Liver (tissue), 9 donors: ENCODE results near the gene MRAS. TPM values are rescaled to one million over a fixed set of nuclear protein-coding genes. Genes with fewer than 3 reads are reported as not detected.
A peak's percentile ranks its signal among the peaks of the same experiment; 100 is the strongest.

Experiments
- DNase-seq: peaks from one replicate; pipeline ENCODE4 v3.0.0-alpha.2; 2017; ENCODE audit warnings: low spot score
- H3K27ac ChIP-seq, 2 donors: one replicate each; pipeline ENCODE4 v1.7.0; 2013; ENCODE audit warnings: inconsistent platforms in 2 of 2, low read length in 2 of 2, control low read depth in 1 of 2, low read depth in 1 of 2, mild to moderate bottlenecking in 1 of 2
- H3K27me3 ChIP-seq, 4 donors: one replicate each; pipeline versions ENCODE4 v1.6.1 to v1.7.0; 2013; ENCODE audit warnings: low read length in 3 of 4, inconsistent platforms in 1 of 4, mild to moderate bottlenecking in 1 of 4, moderate library complexity in 1 of 4; ENCODE audit not compliant: control insufficient read depth in 4 of 4, insufficient read depth in 4 of 4
- H3K36me3 ChIP-seq, 4 donors: one replicate each; pipeline versions ENCODE4 v1.6.1 to v1.7.0; 2013; ENCODE audit warnings: low read length in 3 of 4, mild to moderate bottlenecking in 3 of 4, low read depth in 1 of 4, moderate library complexity in 1 of 4; ENCODE audit not compliant: control insufficient read depth in 4 of 4, insufficient read depth in 3 of 4
- H3K4me1 ChIP-seq, 4 donors: one replicate each; pipeline versions ENCODE4 v1.6.1 to v1.7.0; 2013; ENCODE audit warnings: low read length in 3 of 4, mild to moderate bottlenecking in 3 of 4, moderate library complexity in 1 of 4; ENCODE audit not compliant: control insufficient read depth in 4 of 4, insufficient read depth in 4 of 4
- H3K4me3 ChIP-seq, 3 donors: one replicate each; pipeline versions ENCODE4 v1.6.1 to v1.7.0; 2013; ENCODE audit warnings: low read length in 3 of 3, control low read depth in 1 of 3, low read depth in 1 of 3, mild to moderate bottlenecking in 1 of 3
- H3K9ac ChIP-seq, 2 donors: one replicate each; pipeline ENCODE4 v1.7.0; 2013; ENCODE audit warnings: low read length in 2 of 2, mild to moderate bottlenecking in 2 of 2, moderate library complexity in 2 of 2, control low read depth in 1 of 2, low read depth in 1 of 2
- H3K9me3 ChIP-seq, 4 donors: one replicate each; pipeline versions ENCODE4 v1.6.1 to v1.7.0; 2013; ENCODE audit warnings: low read length in 3 of 4; ENCODE audit not compliant: control insufficient read depth in 4 of 4
- GABPA ChIP-seq, 2 donors: IDR thresholded peaks in 1 of 2; conservative IDR thresholded peaks in 1 of 2; 2 replicates each; pipeline ENCODE4 v1.6.1; 2016; ENCODE audit warnings: antibody characterized with exemption in 2 of 2, mild to moderate bottlenecking in 1 of 2, moderate library complexity in 1 of 2
- HNF4A ChIP-seq, 2 donors: conservative IDR thresholded peaks; 2 replicates each; pipeline ENCODE4 v1.6.1; 2016; ENCODE audit warnings: antibody characterized with exemption in 2 of 2, mild to moderate bottlenecking in 2 of 2
- HNF4G ChIP-seq: IDR thresholded peaks from 2 replicates; pipeline ENCODE4 v1.6.1; 2016; ENCODE audit warnings: antibody characterized with exemption
- NR2F2 ChIP-seq: IDR thresholded peaks from 2 replicates; pipeline ENCODE4 v1.6.1; 2016; ENCODE audit warnings: antibody characterized with exemption
- RAD21 ChIP-seq, 2 donors: IDR thresholded peaks; 2 replicates each; pipeline ENCODE4 v1.6.1; 2016; ENCODE audit warnings: antibody characterized with exemption in 2 of 2, mild to moderate bottlenecking in 2 of 2
- RXRA ChIP-seq, 2 donors: IDR thresholded peaks; 2 replicates each; pipeline ENCODE4 v1.6.1; 2017 to 2018; ENCODE audit warnings: antibody characterized with exemption in 2 of 2, mild to moderate bottlenecking in 1 of 2
- SP1 ChIP-seq: IDR thresholded peaks from 2 replicates; pipeline ENCODE4 v1.6.1; 2018; ENCODE audit warnings: antibody characterized with exemption, mild to moderate bottlenecking
- YY1 ChIP-seq: IDR thresholded peaks from 2 replicates; pipeline ENCODE4 v1.6.1; 2016; ENCODE audit warnings: antibody characterized with exemption, mild to moderate bottlenecking
- WGBS: extraction: QIAGEN DNeasy Blood & Tissue Kit; methylation state at CpG from one replicate; pipeline ENCODE4 v1.1.7; 2013; 5-methylcytosine and 5-hydroxymethylcytosine counted together
- polyA plus RNA-seq, 2 donors: library from polyadenylated mRNA; stranded (reverse) in 1 of 2; unstranded in 1 of 2; fragments of 200-250 nt in 1 of 2; fragments of >200 nt in 1 of 2; fragmentation: Nextera tagmentation in 1 of 2; extraction: Ambion mirVana in 1 of 2; gene quantifications; one replicate each; pipeline versions ENCODE4 v1.2.1 to v1.2.3, GENCODE V29; 2013 to 2015
- total RNA-seq, 2 donors: library from RNA; depleted of rRNA; stranded (reverse); fragments of >200 nt; gene quantifications; one replicate each; pipeline ENCODE4 v1.2.3, GENCODE V29; 2014
- TF ChIP-seq, protein P1 (sequence below): IDR thresholded peaks from 2 replicates; pipeline ENCODE4 v1.6.1; 2016; ENCODE audit warnings: antibody characterized with exemption
- TF ChIP-seq, protein P2 (sequence below): IDR thresholded peaks from 2 replicates; pipeline ENCODE4 v1.6.1; 2016; ENCODE audit warnings: antibody characterized with exemption
- donor health status: healthy.
- donor health status: healthy.
- donor health status: healthy.
- donor health status: healthy.
- donor health status: healthy.

MRAS gene
- total and polyA plus RNA-seq, 4 donors = 1.6 to 2.6 (median 1.9) TPM

DNA sequence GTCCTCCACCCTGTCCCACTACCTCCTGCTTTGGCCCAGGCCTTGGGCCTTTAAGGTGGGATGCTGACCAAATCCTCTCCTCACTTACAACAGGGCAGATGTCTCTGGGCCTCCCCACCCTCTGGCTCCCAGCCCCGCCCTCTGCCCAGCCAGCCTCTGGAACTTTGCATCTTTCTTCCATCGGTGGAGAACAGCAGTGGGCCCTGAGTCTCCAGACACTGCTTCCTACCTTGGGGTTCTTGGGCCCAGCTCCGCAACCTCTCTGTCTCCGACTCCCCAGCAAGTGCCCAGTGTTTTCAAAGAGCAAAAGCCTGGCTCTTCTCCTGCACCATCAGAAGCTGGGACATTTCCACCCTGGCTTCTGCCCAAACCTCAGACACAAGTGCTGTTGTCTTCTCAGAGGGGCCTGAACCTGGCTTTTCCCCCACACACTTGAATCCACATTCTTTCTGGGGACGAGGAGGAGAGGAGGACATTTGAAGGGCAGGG, 33.1 kb downstream of the MRAS start:
- H3K27ac ChIP-seq = no peak overlapping the region
- DNase-seq = no peak
- H3K36me3 ChIP-seq = no peaks in the 10 kb centered on the region
- H3K9me3 ChIP-seq = no peaks in the 10 kb centered on the region
- H3K4me3 ChIP-seq = no peak overlapping the region
- no peaks in the 10 kb centered on the region for H3K27me3 ChIP-seq
- TF ChIP-seq, protein P1, sequence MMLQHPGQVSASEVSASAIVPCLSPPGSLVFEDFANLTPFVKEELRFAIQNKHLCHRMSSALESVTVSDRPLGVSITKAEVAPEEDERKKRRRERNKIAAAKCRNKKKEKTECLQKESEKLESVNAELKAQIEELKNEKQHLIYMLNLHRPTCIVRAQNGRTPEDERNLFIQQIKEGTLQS = no peak
- H3K4me1 ChIP-seq = peaks cover 1 to 8% (median 4%) of the 10 kb centered on the region in 4 donors
- no peak overlapping the region for H3K9ac ChIP-seq
- 89% methylated on average over 5 of the region's 5 CpGs for WGBS

DNA sequence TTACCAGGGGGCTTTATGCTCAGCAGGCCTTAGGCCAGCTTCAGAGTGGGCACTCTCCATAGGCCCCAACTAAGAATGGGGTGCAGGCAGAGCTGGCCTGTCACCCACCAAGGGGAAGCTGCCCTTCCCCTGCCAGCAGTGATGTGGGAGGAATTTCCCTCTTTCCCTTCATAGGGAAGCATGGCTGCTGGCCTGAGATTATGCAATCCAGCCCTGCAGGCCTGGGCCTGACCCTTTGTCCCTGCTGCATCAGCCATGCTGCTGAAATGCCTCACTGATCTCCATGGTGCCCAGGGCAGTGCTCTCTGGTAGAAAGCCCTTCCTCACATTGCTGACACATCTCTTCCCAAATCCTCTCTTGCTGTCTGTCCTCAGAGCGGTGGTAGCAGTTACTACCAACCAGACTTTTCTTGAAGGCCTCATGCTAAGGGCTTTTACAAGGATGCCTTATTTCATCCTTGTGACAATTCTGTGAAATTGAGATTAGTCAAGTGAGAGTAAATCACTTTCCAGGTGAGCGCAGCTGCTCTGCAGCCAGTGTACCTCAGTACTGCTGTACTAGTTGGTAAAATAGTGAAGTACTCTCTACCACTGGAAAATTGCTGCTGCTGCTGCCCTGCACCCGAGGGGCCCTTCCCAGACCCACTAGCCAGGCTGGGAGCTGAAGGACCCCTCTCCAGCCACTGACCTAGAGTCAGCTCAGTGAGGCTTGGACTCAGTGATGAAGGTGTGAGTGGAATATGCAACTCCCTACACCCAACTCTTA, 33.8 kb downstream of the MRAS start:
- H3K9me3 ChIP-seq = no peaks in the 10 kb centered on the region
- peaks cover 1 to 8% (median 4%) of the 10 kb centered on the region in 4 donors for H3K4me1 ChIP-seq
- no peaks in the 10 kb centered on the region for H3K27me3 ChIP-seq
- no peak for DNase-seq
- H3K9ac ChIP-seq = no peak overlapping the region
- peak overlapping the region; percentile 3 to 38 for H3K27ac ChIP-seq
- no peak overlapping the region for H3K4me3 ChIP-seq
- H3K36me3 ChIP-seq = no peaks in the 10 kb centered on the region
- TF ChIP-seq GABPA (IDR thresholded peaks at IDR 0.05 in 1 of 2, conservative IDR thresholded peaks at IDR 0.05 in 1 of 2) (no peak), NR2F2 (peak; percentile 92), RXRA (IDR thresholded peaks at IDR 0.05) (peak; percentile 65 to 76), SP1 (peak; percentile 64), YY1 (peak; percentile 94), HNF4G (no peak), RAD21 (IDR thresholded peaks at IDR 0.05) (peak; percentile 20 to 27), HNF4A (conservative IDR thresholded peaks at IDR 0.05) (peak; percentile 61 to 64)
- TF ChIP-seq, protein P2, sequence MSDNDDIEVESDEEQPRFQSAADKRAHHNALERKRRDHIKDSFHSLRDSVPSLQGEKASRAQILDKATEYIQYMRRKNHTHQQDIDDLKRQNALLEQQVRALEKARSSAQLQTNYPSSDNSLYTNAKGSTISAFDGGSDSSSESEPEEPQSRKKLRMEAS = peak; percentile 73
- 94% methylated on average over 3 of the region's 3 CpGs for WGBS

DNA sequence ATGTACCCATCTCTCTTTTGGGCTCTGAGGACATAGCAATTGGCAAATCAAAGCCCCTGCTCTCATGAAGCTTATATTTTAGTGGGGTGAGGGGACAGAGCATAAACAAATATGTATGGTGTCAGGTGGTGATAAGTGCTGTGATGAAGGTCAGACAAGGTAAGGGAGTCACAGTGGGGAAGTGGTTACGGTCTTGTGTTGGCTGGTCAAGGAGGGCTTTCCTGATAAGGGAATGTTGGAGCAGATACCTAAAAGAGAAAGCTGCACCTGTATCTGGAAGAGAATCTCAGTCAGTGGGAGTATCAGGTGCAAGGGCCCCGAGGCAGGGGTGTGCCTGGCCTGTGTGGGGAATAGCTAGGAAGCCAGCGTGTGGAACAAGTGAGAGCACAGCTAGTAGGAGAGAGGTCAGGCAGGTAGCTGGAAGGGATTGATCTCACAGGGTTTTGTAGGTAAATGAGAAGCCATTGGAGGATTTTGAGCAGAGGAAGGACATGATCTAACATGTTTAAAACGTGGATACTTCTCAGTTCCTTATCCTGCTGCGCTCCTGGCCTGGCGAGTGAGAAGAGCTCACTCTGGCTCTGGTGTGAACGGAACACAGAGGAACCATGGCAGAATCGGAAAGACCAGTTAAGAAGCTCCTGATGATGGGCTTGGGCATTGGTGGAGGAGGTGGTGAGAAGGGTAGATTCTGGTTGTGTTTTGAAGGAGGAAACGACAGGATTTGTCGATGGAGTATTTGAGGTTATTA, 35.5 kb downstream of the MRAS start:
- no peak overlapping the region for H3K4me3 ChIP-seq
- no peak overlapping the region for H3K9ac ChIP-seq
- H3K27ac ChIP-seq = no peak overlapping the region
- peaks cover 1 to 8% (median 4%) of the 10 kb centered on the region in 4 donors for H3K4me1 ChIP-seq
- WGBS = 92% methylated on average over 10 of the region's 10 CpGs
- TF ChIP-seq NR2F2 = no peak
- TF ChIP-seq RXRA (IDR thresholded peaks at IDR 0.05) = no peak
- no peak for TF ChIP-seq GABPA (IDR thresholded peaks at IDR 0.05 in 1 of 2, conservative IDR thresholded peaks at IDR 0.05 in 1 of 2)
- no peak for TF ChIP-seq RAD21 (IDR thresholded peaks at IDR 0.05)
- H3K9me3 ChIP-seq = no peaks in the 10 kb centered on the region
- H3K27me3 ChIP-seq = no peaks in the 10 kb centered on the region
- H3K36me3 ChIP-seq = no peaks in the 10 kb centered on the region
- DNase-seq = no peak

DNA sequence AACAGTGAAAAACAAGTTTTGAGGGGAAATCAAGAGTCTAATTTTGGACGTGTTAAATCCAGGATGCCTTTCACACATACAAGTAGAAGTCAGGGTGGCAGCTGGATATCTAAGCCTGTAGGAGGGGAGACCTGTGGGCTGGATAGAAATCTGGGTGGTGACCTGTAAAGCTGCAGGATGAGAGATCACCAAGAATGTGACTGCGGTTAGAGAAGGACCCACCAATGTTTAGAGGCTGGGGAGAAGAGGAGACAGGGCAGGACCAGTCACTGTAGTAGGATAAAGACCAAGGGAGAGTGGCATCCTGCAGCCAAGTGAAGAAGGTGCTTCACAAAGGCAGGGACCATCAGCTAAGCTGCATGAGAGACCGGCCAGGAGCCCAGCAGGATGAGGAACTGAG, 36.2 kb downstream of the MRAS start:
- Histone ChIP-seq H3K36me3 (no peaks in the 10 kb centered on the region), H3K9me3 (no peaks in the 10 kb centered on the region), H3K9ac (no peak overlapping the region), H3K4me3 (no peak overlapping the region), H3K27me3 (no peaks in the 10 kb centered on the region), H3K4me1 (peaks cover 1 to 8% (median 4%) of the 10 kb centered on the region in 4 donors), H3K27ac (no peak overlapping the region)
- no peak for DNase-seq
- no peak for TF ChIP-seq RXRA (IDR thresholded peaks at IDR 0.05)
- TF ChIP-seq, protein P2 = no peak
- 87% methylated on average over 3 of the region's 3 CpGs for WGBS
